Hepatocyte (in vitro differentiated cells): ENCODE measurements around the gene FYN. TPM values are rescaled to one million over a fixed set of nuclear protein-coding genes. Genes with fewer than 3 reads are reported as not detected.
"Not testable (repeated sequence)": the region's sequence is repeated elsewhere in the genome, so short reads cannot be mapped to it uniquely, and the experiment has no call there.

Source experiments
- DNase-seq: peaks from one replicate; pipeline ENCODE4 v3.0.0-alpha.2; 2016; ENCODE audit warnings: low spot score
- H2AFZ ChIP-seq: fragments of 200-600 bp; sonication (generic); 2 replicates; pipeline ENCODE4 v1.6.0; 2016; ENCODE audit warnings: antibody characterized with exemption, mild to moderate bottlenecking
- H3K27ac ChIP-seq: fragments of 200-600 bp; sonication (generic); 2 replicates; pipeline ENCODE4 v1.5.1; 2016; ENCODE audit warnings: mild to moderate bottlenecking
- H3K27me3 ChIP-seq: fragments of 200-600 bp; sonication (generic); 2 replicates; pipeline ENCODE4 v1.6.1; 2016
- H3K36me3 ChIP-seq: fragments of 200-600 bp; sonication (generic); replicated peaks from 2 replicates; pipeline ENCODE4 v1.5.1; 2016; ENCODE audit warnings: low read depth; ENCODE audit not compliant: insufficient read depth
- H3K4me1 ChIP-seq: fragments of 200-600 bp; sonication (generic); 2 replicates; pipeline ENCODE4 v1.5.1; 2016; ENCODE audit warnings: mild to moderate bottlenecking, moderate library complexity; ENCODE audit not compliant: insufficient read depth
- H3K4me2 ChIP-seq: fragments of 200-600 bp; sonication (generic); 2 replicates; pipeline ENCODE4 v1.6.0; 2016
- H3K4me3 ChIP-seq: fragments of 200-600 bp; sonication (generic); 2 replicates; pipeline ENCODE4 v1.5.1; 2016; ENCODE audit warnings: mild to moderate bottlenecking
- H3K79me2 ChIP-seq: fragments of 200-600 bp; sonication (generic); 2 replicates; pipeline ENCODE4 v1.6.0; 2017; ENCODE audit warnings: mild to moderate bottlenecking
- H3K9me2 ChIP-seq: fragments of 200-600 bp; sonication (generic); replicated peaks from 2 replicates; pipeline ENCODE4 v1.6.0; 2017; ENCODE audit warnings: mild to moderate bottlenecking; ENCODE audit not compliant: insufficient read depth
- H3K9me3 ChIP-seq: fragments of 200-600 bp; sonication (generic); 2 replicates; pipeline ENCODE4 v1.5.1; 2016; ENCODE audit warnings: low read depth, mild to moderate bottlenecking
- H4K20me1 ChIP-seq: fragments of 200-600 bp; sonication (generic); 2 replicates; pipeline ENCODE4 v1.6.0; 2016; ENCODE audit warnings: mild to moderate bottlenecking; ENCODE audit not compliant: insufficient read depth, poor library complexity, severe bottlenecking
- EZH2 ChIP-seq: fragments of 200-600 bp; sonication (generic); IDR thresholded peaks from 2 replicates; pipeline ENCODE4 v1.6.1; 2016; ENCODE audit warnings: antibody characterized with exemption, mild to moderate bottlenecking, borderline replicate concordance
- EZH2phosphoT487 ChIP-seq: fragments of 200-600 bp; sonication (generic); IDR thresholded peaks from one replicate; pipeline ENCODE4 v1.6.1; 2018; ENCODE audit warnings: antibody characterized with exemption, mild to moderate bottlenecking, low read depth, moderate library complexity; ENCODE audit not compliant: unreplicated experiment, severe bottlenecking
- WGBS: methylation state at CpG from one replicate; pipeline ENCODE4 v1.1.6; 2016; ENCODE audit warnings: low lambda C conversion rate; ENCODE audit errors: missing lambda C conversion rate; 5-methylcytosine and 5-hydroxymethylcytosine counted together
- polyA plus RNA-seq: library from polyadenylated mRNA; unstranded; fragments of >200 nt; fragmentation: Nextera tagmentation; extraction: Ambion mirVana; gene quantifications from 2 replicates; pipeline ENCODE4 v1.2.1, GENCODE V29; 2016
- total RNA-seq: library from RNA; depleted of rRNA; stranded (reverse); fragments of >200 nt; gene quantifications from 2 replicates; pipeline ENCODE4 v1.2.3, GENCODE V29; 2014
- TF ChIP-seq, protein P1 (sequence below): fragments of 200-600 bp; sonication (generic); IDR thresholded peaks from 2 replicates; pipeline ENCODE4 v1.5.1; 2016; ENCODE audit warnings: antibody characterized with exemption, mild to moderate bottlenecking; ENCODE audit not compliant: poor library complexity

The FYN gene
- total and polyA plus RNA-seq, 2 experiments from 2014 or later = 40.0 to 70.1 TPM

DNA sequence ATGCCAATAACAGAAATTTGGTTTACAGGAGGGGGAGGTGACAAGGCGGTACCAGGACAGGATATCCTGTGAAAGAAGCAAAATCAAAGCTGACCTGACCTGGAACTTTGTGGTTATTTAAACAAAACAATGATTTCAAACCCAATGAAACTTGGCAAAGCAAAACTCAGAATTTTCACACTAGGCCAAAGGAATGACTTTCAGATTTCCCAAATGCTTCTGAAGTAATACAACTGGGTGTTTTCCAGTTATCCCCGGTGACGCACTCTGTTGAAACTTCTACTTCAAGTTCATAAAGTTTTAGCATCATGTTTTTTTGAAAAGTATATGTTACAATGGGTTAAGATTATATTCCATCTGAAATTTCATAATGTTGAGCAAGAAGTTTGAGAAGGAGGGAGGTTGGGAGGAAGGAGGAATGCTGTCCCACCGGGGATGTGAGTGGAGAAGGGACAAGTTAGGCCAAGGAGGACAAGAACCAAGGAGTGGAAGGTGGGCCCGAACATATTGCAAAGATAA, 189.4 kb downstream of the FYN start:
- WGBS = 92% methylated on average over 5 of the region's 5 CpGs
- no peaks in the 10 kb centered on the region for H3K4me1 ChIP-seq
- no peaks in the 10 kb centered on the region for H3K27me3 ChIP-seq
- H3K79me2 ChIP-seq = no peaks in the 10 kb centered on the region
- no peak for DNase-seq
- no peaks in the 10 kb centered on the region for H3K9me2 ChIP-seq
- H3K27ac ChIP-seq = no peak overlapping the region
- H3K9me3 ChIP-seq = no peaks in the 10 kb centered on the region
- H2AFZ ChIP-seq = no peak overlapping the region
- H3K36me3 ChIP-seq = no peaks in the 10 kb centered on the region
- H4K20me1 ChIP-seq = no peaks in the 10 kb centered on the region
- TF ChIP-seq, protein P1, sequence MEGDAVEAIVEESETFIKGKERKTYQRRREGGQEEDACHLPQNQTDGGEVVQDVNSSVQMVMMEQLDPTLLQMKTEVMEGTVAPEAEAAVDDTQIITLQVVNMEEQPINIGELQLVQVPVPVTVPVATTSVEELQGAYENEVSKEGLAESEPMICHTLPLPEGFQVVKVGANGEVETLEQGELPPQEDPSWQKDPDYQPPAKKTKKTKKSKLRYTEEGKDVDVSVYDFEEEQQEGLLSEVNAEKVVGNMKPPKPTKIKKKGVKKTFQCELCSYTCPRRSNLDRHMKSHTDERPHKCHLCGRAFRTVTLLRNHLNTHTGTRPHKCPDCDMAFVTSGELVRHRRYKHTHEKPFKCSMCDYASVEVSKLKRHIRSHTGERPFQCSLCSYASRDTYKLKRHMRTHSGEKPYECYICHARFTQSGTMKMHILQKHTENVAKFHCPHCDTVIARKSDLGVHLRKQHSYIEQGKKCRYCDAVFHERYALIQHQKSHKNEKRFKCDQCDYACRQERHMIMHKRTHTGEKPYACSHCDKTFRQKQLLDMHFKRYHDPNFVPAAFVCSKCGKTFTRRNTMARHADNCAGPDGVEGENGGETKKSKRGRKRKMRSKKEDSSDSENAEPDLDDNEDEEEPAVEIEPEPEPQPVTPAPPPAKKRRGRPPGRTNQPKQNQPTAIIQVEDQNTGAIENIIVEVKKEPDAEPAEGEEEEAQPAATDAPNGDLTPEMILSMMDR = no peak
- TF ChIP-seq EZH2phosphoT487 (no peak), EZH2 (no peak)
- H3K4me2 ChIP-seq = no peak overlapping the region
- no peak overlapping the region for H3K4me3 ChIP-seq

DNA sequence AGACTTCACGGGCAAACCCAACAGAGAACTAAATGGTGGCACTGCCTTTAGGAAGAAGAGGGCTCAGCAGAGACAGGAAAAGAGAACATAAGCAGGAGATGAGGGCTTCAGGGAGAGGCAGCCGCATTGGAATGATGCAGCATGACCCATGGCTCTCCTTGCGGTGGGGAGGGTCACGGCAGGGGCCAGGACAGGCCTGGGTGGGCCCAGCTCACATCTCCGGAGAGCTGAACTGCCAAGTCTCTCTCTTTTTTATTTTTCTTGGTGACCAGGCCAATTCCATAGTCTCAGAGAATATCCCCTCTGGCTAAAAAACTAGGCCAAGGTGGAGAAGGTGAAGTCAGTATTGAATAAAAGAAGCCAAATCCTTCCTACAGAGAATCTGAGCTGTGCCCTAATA, 190.1 kb downstream of the FYN start:
- Histone ChIP-seq H2AFZ (no peak overlapping the region), H3K36me3 (no peaks in the 10 kb centered on the region), H3K4me1 (peaks cover 1% of the 10 kb centered on the region), H3K27ac (no peak overlapping the region), H3K9me3 (no peaks in the 10 kb centered on the region), H3K4me3 (no peak overlapping the region), H3K27me3 (no peaks in the 10 kb centered on the region), H3K9me2 (no peaks in the 10 kb centered on the region), H4K20me1 (no peaks in the 10 kb centered on the region), H3K79me2 (no peaks in the 10 kb centered on the region), H3K4me2 (no peak overlapping the region)
- WGBS = 95% methylated on average over 5 of the region's 5 CpGs
- no peak for DNase-seq
- TF ChIP-seq EZH2phosphoT487 (no peak), EZH2 (no peak)
- TF ChIP-seq, protein P1 = no peak

DNA sequence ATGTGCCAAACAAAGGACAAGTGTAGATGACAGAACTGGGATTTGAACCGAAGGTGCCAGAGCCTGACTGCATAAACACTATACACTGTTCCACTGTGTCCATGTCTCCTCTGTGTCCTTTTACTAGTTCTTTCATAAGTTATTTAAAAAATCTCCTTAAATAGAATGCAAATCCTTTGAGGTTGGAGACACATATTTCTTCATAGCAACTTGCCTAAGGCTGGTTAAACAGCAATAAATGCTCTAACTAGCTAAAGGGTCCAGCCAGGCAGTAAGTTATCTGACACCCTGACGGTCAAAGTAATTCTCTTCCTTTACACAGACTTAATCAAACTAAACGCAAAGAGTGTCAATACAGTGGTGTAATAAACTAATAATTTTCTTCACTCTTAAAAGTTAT, 191.4 kb downstream of the FYN start:
- no peaks in the 10 kb centered on the region for H4K20me1 ChIP-seq
- H3K4me2 ChIP-seq = no peak overlapping the region
- peaks cover 9% of the 10 kb centered on the region for H3K4me1 ChIP-seq
- no peaks in the 10 kb centered on the region for H3K9me3 ChIP-seq
- no peak overlapping the region for H3K27ac ChIP-seq
- no peak for DNase-seq
- H3K36me3 ChIP-seq = no peaks in the 10 kb centered on the region
- TF ChIP-seq EZH2 (no peak), EZH2phosphoT487 (no peak)
- TF ChIP-seq, protein P1 = no peak
- H3K9me2 ChIP-seq = no peaks in the 10 kb centered on the region
- no peaks in the 10 kb centered on the region for H3K79me2 ChIP-seq
- H3K27me3 ChIP-seq = no peaks in the 10 kb centered on the region
- WGBS = 67% methylated on average over 3 of the region's 3 CpGs
- no peak overlapping the region for H3K4me3 ChIP-seq
- H2AFZ ChIP-seq = no peak overlapping the region

DNA sequence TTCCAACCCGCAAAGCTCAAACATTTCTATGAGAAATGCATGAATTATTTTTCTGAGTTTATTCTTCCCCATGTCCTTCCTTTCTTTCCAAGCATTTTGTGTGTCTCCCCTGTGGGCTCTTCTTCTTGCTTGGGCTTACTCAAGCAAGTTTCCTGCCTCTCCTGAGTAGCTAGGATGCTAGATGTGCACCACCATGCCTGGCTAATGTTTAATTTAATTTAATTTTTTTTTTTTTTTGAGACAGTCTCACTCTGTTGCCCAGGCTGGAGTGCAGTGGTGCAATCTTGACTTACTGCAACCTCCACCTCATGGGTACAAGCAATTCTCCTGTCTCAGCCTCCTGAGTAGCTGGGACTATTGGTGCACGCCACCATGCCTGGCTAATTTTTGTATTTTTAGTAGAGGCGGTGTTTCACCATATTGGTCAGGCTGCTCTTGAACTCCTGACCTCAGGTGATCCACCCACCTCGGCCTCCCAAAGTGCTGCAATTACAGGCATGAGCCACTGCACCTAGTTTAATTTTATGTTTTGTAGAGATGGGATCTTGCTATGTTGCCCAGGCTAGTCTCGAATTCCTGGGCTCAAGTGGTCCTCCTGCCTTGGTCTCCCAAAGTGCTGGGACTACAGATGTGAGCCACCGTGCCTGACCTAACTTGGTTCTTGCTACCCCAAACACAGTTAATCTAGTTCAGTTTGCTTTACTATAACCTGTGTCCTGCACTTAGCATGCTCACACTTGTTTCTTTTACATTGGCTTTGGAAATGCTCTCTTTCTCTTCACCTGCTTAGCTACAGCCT, 192.2 kb downstream of the FYN start:
- 100% methylated on average over 6 of the region's 6 CpGs for WGBS

More for the DNA sequence above, 192.2 kb downstream of the FYN start:
- H3K79me2 ChIP-seq, H3K9me3 ChIP-seq, H2AFZ ChIP-seq, H3K27me3 ChIP-seq, H3K9me2 ChIP-seq, DNase-seq, H3K4me2 ChIP-seq, H3K27ac ChIP-seq, H3K36me3 ChIP-seq, H4K20me1 ChIP-seq, H3K4me3 ChIP-seq: not testable (repeated sequence)
- peaks cover 11% of the 10 kb centered on the region for H3K4me1 ChIP-seq
